WTC11 (cell line): ENCODE results near the gene LGALS1. TPM values are rescaled to one million over a fixed set of nuclear protein-coding genes. Genes with fewer than 3 reads are reported as not detected.

Experiments
- CREB1 ChIP-seq: sonication (generic); formaldehyde crosslinking; IDR thresholded peaks from 2 replicates; pipeline ENCODE4 v1.8.0; 2023; ENCODE audit warnings: mild to moderate bottlenecking, missing genetic modification reagents
- ELF4 ChIP-seq: sonication (generic); formaldehyde crosslinking; IDR thresholded peaks from 2 replicates; pipeline ENCODE4 v1.8.1; 2022; ENCODE audit warnings: low read depth, mild to moderate bottlenecking, moderate library complexity, missing genetic modification reagents
- EMX1 ChIP-seq: fragments of 250-450 bp; sonication (Bioruptor Pico); IDR thresholded peaks from 2 replicates; pipeline ENCODE4 v1.8.0; 2021; ENCODE audit warnings: mild to moderate bottlenecking
- ETV6 ChIP-seq: sonication (generic); formaldehyde crosslinking; IDR thresholded peaks from 2 replicates; pipeline ENCODE4 v1.8.1; 2022; ENCODE audit warnings: mild to moderate bottlenecking, missing genetic modification reagents
- FOXK1 ChIP-seq: sonication (generic); formaldehyde crosslinking; IDR thresholded peaks from 2 replicates; pipeline ENCODE4 v1.8.0; 2022; ENCODE audit warnings: mild to moderate bottlenecking, moderate library complexity, missing genetic modification reagents
- GTF2I ChIP-seq: fragments of 250-450 bp; sonication (Bioruptor Pico); conservative IDR thresholded peaks from 2 replicates; pipeline ENCODE4 v1.4.0; 2021; ENCODE audit warnings: mild to moderate bottlenecking
- IRF2 ChIP-seq: sonication (generic); formaldehyde crosslinking; IDR thresholded peaks from 2 replicates; pipeline ENCODE4 v1.8.0; 2022; ENCODE audit warnings: low read depth, missing genetic modification reagents, borderline replicate concordance
- JAZF1 ChIP-seq: fragments of 250-450 bp; sonication (Bioruptor Pico); IDR thresholded peaks from 2 replicates; pipeline ENCODE4 v1.9.0; 2021; ENCODE audit warnings: moderate library complexity, mild to moderate bottlenecking, inconsistent platforms
- JUN ChIP-seq: sonication (generic); formaldehyde crosslinking; IDR thresholded peaks from 2 replicates; pipeline ENCODE4 v1.8.0; 2023; ENCODE audit warnings: mild to moderate bottlenecking, missing genetic modification reagents
- NFE2L1 ChIP-seq: sonication (generic); formaldehyde crosslinking; IDR thresholded peaks from 2 replicates; pipeline ENCODE4 v1.8.1; 2023; ENCODE audit warnings: missing genetic modification reagents
- NFYB ChIP-seq: sonication (generic); formaldehyde crosslinking; conservative IDR thresholded peaks from 2 replicates; pipeline ENCODE4 v1.8.0; 2022; ENCODE audit warnings: low read depth, missing genetic modification reagents
- NR1H2 ChIP-seq: sonication (generic); formaldehyde crosslinking; IDR thresholded peaks from 2 replicates; pipeline ENCODE4 v1.9.0; 2021; ENCODE audit warnings: mild to moderate bottlenecking, moderate library complexity, missing genetic modification reagents
- TCF7 ChIP-seq: sonication (generic); formaldehyde crosslinking; IDR thresholded peaks from 2 replicates; pipeline ENCODE4 v1.8.0; 2022; ENCODE audit warnings: mild to moderate bottlenecking, low read depth, missing genetic modification reagents, moderate library complexity
- ZNF121 ChIP-seq: sonication (generic); formaldehyde crosslinking; IDR thresholded peaks from 2 replicates; pipeline ENCODE4 v1.8.0; 2023; ENCODE audit warnings: missing genetic modification reagents
- ZNF232 ChIP-seq: sonication (generic); formaldehyde crosslinking; IDR thresholded peaks from 2 replicates; pipeline ENCODE4 v1.8.0; 2022; ENCODE audit warnings: mild to moderate bottlenecking, missing genetic modification reagents
- ZNF396 ChIP-seq: fragments of 250-450 bp; sonication (Bioruptor Pico); IDR thresholded peaks from 2 replicates; pipeline ENCODE4 v1.8.0; 2021; ENCODE audit warnings: mild to moderate bottlenecking, moderate library complexity, borderline replicate concordance
- ZNF423 ChIP-seq: fragments of 250-450 bp; sonication (Bioruptor Pico); IDR thresholded peaks from 2 replicates; pipeline ENCODE4 v2.1.2; 2022; ENCODE audit warnings: mild to moderate bottlenecking, moderate library complexity
- total RNA-seq: library from RNA; stranded (reverse); gene quantifications from 3 replicates; pipeline ENCODE4 v1.2.3, GENCODE V29; 2021
- TF ChIP-seq, protein P1 (sequence below): fragments of 200-600 bp; IDR thresholded peaks from 2 replicates; pipeline ENCODE4 v1.8.0; 2022; ENCODE audit warnings: antibody characterized with exemption
- TF ChIP-seq, protein P2 (sequence below): sonication (generic); formaldehyde crosslinking; IDR thresholded peaks from 2 replicates; pipeline ENCODE4 v1.8.1; 2022; ENCODE audit warnings: low read depth, missing genetic modification reagents, borderline replicate concordance
- TF ChIP-seq, protein P3 (sequence below): fragments of 250-450 bp; sonication (Bioruptor Pico); conservative IDR thresholded peaks from 2 replicates; pipeline ENCODE4 v1.9.0; 2021; ENCODE audit warnings: mild to moderate bottlenecking
- TF ChIP-seq, protein P4 (sequence below): fragments of 250-450 bp; sonication (Bioruptor Pico); IDR thresholded peaks from 2 replicates; pipeline ENCODE4 v1.8.0; 2021; ENCODE audit warnings: mild to moderate bottlenecking
- TF ChIP-seq, protein P5 (sequence below): sonication (generic); formaldehyde crosslinking; IDR thresholded peaks from 2 replicates; pipeline ENCODE4 v1.8.0; 2023; ENCODE audit warnings: missing genetic modification reagents
- TF ChIP-seq, protein P6 (sequence below): sonication (generic); formaldehyde crosslinking; IDR thresholded peaks from 2 replicates; pipeline ENCODE4 v1.8.1; 2022; ENCODE audit warnings: mild to moderate bottlenecking, missing genetic modification reagents, moderate library complexity, borderline replicate concordance
- TF ChIP-seq, protein P7 (sequence below): sonication (generic); formaldehyde crosslinking; IDR thresholded peaks from 2 replicates; pipeline ENCODE4 v1.8.1; 2023; ENCODE audit warnings: mild to moderate bottlenecking, missing genetic modification reagents
- TF ChIP-seq, protein P8 (sequence below): sonication (generic); formaldehyde crosslinking; IDR thresholded peaks from 2 replicates; pipeline ENCODE4 v1.8.1; 2022; ENCODE audit warnings: missing genetic modification reagents, borderline replicate concordance

Gene LGALS1
- total RNA-seq, 1 experiment from 2014 or later = 17.3 TPM

DNA sequence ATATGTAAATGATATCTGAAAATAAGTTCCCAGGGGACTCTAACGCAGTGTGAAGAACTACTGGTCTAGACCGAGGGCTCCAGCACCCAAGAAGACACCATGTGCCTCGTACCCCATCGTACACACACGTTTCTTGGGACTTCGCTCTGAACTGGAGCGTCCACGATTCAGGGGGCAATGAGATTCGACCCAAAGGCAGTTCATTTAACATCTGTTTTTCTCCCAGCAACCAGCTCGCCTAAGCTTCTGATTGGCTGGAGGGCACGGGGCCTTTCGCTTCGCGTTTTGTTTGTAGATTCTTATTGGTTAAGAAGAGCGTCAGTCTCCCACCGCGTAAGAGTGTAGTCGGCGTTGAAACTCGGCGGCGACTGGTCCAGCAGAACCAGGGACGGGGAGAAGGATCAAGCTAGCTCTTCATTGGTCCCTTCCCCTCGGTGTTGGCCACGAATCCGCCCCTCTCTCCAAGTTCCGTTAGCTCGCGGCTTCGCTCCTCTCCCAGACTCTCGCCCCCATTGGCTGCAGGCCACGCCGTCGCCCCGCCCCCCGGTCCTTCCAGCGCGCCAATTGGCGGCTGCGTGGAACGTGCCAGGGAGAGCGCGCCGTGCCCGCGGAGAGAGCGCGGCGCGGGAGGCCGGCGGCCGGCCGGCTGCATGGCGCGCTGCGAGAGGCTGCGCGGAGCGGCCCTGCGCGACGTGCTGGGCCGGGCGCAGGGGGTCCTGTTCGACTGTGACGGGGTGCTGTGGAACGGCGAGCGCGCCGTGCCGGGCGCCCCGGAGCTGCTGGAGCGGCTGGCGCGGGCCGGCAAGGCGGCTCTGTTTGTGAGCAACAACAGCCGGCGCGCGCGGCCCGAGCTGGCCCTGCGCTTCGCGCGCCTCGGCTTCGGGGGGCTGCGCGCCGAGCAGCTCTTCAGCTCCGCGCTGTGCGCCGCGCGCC lies 17.0 kb upstream of the LGALS1 start, which contains the start of gene PDXP (continued):
- TF ChIP-seq, protein P1, sequence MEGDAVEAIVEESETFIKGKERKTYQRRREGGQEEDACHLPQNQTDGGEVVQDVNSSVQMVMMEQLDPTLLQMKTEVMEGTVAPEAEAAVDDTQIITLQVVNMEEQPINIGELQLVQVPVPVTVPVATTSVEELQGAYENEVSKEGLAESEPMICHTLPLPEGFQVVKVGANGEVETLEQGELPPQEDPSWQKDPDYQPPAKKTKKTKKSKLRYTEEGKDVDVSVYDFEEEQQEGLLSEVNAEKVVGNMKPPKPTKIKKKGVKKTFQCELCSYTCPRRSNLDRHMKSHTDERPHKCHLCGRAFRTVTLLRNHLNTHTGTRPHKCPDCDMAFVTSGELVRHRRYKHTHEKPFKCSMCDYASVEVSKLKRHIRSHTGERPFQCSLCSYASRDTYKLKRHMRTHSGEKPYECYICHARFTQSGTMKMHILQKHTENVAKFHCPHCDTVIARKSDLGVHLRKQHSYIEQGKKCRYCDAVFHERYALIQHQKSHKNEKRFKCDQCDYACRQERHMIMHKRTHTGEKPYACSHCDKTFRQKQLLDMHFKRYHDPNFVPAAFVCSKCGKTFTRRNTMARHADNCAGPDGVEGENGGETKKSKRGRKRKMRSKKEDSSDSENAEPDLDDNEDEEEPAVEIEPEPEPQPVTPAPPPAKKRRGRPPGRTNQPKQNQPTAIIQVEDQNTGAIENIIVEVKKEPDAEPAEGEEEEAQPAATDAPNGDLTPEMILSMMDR = no peak
- TF ChIP-seq NFYB (CRISPR knock-in tag) (peak; percentile 95), EMX1 (CRISPR knock-in tag) (no peak), IRF2 (CRISPR knock-in tag) (no peak), JAZF1 (CRISPR knock-in tag) (no peak), ELF4 (CRISPR knock-in tag) (no peak), FOXK1 (CRISPR knock-in tag) (no peak; the same call in 1 of the 2 replicates), ZNF121 (CRISPR knock-in tag) (no peak), ETV6 (CRISPR knock-in tag) (peak; percentile 80), TCF7 (no peak), CREB1 (no peak), ZNF232 (CRISPR knock-in tag) (no peak), ZNF396 (CRISPR knock-in tag) (no peak), JUN (0 out of 2 replicates have a peak, but pooled peaks have one; percentile 57), NR1H2 (no peak), ZNF423 (CRISPR knock-in tag) (no peak), GTF2I (CRISPR knock-in tag) (no peak), NFE2L1 (CRISPR knock-in tag) (no peak)
- TF ChIP-seq, protein P2, sequence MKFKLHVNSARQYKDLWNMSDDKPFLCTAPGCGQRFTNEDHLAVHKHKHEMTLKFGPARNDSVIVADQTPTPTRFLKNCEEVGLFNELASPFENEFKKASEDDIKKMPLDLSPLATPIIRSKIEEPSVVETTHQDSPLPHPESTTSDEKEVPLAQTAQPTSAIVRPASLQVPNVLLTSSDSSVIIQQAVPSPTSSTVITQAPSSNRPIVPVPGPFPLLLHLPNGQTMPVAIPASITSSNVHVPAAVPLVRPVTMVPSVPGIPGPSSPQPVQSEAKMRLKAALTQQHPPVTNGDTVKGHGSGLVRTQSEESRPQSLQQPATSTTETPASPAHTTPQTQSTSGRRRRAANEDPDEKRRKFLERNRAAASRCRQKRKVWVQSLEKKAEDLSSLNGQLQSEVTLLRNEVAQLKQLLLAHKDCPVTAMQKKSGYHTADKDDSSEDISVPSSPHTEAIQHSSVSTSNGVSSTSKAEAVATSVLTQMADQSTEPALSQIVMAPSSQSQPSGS (CRISPR knock-in tag) = no peak
- TF ChIP-seq, protein P3, sequence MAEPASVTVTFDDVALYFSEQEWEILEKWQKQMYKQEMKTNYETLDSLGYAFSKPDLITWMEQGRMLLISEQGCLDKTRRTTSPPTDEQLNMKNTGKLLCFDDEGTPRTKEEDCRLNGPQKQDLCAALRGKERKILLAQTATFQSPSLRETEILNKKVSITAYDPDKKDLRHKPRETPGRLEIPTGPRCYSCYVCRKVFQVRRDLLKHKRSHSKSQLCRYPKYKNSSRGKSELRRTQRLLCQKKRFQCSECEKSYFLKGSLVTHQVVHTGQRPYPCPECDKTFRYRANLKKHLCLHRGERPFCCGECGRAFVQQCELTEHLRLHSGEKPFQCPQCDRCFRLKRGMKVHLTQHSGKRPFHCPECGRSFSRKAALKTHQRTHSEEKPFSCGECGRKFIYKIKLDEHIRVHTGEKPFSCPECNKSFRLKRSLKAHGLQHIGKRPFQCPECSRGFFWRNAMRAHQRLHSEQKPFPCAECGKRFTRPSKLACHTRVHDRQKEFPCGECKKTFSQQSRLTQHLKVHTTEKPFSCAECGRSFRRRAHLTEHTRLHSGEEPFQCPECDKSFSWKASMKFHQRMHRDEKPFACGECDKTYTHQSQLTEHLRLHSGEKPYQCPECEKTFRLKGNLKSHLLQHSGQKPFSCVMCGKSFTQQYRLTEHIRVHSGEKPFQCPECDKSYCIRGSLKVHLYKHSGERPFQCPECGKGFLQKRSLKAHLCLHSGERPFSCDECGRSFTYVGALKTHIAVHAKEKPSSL (CRISPR knock-in tag) = no peak
- TF ChIP-seq, protein P4, sequence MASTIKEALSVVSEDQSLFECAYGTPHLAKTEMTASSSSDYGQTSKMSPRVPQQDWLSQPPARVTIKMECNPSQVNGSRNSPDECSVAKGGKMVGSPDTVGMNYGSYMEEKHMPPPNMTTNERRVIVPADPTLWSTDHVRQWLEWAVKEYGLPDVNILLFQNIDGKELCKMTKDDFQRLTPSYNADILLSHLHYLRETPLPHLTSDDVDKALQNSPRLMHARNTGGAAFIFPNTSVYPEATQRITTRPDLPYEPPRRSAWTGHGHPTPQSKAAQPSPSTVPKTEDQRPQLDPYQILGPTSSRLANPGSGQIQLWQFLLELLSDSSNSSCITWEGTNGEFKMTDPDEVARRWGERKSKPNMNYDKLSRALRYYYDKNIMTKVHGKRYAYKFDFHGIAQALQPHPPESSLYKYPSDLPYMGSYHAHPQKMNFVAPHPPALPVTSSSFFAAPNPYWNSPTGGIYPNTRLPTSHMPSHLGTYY (CRISPR knock-in tag) = 0 out of 2 replicates have a peak, but pooled peaks have one; percentile 19
- TF ChIP-seq, protein P5, sequence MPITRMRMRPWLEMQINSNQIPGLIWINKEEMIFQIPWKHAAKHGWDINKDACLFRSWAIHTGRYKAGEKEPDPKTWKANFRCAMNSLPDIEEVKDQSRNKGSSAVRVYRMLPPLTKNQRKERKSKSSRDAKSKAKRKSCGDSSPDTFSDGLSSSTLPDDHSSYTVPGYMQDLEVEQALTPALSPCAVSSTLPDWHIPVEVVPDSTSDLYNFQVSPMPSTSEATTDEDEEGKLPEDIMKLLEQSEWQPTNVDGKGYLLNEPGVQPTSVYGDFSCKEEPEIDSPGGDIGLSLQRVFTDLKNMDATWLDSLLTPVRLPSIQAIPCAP (CRISPR knock-in tag) = no peak
- TF ChIP-seq, protein P6, sequence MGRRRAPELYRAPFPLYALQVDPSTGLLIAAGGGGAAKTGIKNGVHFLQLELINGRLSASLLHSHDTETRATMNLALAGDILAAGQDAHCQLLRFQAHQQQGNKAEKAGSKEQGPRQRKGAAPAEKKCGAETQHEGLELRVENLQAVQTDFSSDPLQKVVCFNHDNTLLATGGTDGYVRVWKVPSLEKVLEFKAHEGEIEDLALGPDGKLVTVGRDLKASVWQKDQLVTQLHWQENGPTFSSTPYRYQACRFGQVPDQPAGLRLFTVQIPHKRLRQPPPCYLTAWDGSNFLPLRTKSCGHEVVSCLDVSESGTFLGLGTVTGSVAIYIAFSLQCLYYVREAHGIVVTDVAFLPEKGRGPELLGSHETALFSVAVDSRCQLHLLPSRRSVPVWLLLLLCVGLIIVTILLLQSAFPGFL (CRISPR knock-in tag) = no peak
- TF ChIP-seq, protein P7, sequence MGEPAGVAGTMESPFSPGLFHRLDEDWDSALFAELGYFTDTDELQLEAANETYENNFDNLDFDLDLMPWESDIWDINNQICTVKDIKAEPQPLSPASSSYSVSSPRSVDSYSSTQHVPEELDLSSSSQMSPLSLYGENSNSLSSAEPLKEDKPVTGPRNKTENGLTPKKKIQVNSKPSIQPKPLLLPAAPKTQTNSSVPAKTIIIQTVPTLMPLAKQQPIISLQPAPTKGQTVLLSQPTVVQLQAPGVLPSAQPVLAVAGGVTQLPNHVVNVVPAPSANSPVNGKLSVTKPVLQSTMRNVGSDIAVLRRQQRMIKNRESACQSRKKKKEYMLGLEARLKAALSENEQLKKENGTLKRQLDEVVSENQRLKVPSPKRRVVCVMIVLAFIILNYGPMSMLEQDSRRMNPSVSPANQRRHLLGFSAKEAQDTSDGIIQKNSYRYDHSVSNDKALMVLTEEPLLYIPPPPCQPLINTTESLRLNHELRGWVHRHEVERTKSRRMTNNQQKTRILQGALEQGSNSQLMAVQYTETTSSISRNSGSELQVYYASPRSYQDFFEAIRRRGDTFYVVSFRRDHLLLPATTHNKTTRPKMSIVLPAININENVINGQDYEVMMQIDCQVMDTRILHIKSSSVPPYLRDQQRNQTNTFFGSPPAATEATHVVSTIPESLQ = no peak
- TF ChIP-seq, protein P8, sequence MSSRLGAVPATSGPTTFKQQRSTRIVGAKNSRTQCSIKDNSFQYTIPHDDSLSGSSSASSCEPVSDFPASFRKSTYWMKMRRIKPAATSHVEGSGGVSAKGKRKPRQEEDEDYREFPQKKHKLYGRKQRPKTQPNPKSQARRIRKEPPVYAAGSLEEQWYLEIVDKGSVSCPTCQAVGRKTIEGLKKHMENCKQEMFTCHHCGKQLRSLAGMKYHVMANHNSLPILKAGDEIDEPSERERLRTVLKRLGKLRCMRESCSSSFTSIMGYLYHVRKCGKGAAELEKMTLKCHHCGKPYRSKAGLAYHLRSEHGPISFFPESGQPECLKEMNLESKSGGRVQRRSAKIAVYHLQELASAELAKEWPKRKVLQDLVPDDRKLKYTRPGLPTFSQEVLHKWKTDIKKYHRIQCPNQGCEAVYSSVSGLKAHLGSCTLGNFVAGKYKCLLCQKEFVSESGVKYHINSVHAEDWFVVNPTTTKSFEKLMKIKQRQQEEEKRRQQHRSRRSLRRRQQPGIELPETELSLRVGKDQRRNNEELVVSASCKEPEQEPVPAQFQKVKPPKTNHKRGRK = no peak
